ENCODE results near the gene ZNF664. TPM values are rescaled to one million over a fixed set of nuclear protein-coding genes. Genes with fewer than 3 reads are reported as not detected.

The ZNF664 gene
- total and polyA plus RNA-seq, 9 of the 15 experiments (the other 6 are each of a cell fraction or from before 2014, with no cell fraction given): 3.3 to 101 (median 63.6) TPM

DNA sequence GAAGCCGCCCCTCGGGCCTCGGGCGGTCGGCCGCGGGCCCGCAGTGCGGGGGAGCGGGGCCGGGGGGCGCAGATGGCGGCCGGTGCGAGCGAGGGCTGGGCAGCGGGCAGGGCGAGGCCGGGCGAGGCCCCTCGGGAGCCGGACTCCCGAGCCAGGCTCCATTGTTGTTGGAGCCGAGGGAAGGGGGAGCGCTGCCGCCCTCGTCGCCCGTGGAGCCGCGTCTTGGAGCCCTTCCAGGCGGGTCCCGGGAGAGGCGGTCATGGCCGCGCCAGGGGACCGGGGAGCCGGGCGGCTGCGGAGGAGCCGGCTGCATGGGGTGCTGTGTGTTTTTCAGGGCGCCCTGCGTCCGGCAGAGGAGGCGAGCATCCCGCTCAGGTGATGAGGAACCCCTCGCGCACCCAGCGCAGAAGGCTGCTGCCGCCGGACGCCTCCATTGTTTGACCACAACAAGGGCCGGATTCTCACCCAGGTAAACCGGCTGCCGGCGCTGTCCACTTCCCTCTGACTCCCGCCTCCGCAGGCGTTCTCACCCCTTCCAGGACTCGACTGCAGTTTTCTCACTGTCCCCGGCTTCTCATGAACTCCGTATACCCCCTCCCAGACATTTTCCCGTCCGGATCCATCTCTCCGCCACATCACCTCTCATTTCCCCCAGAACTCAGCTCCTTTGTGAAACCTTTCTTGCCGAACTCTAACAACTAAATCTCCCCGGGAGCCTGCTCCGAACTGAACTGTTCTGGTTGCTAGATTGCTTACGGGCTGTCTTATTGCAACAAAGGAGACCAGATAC, 732 bp downstream of the ZNF664 start (continued):
- TF ChIP-seq, protein P1, sequence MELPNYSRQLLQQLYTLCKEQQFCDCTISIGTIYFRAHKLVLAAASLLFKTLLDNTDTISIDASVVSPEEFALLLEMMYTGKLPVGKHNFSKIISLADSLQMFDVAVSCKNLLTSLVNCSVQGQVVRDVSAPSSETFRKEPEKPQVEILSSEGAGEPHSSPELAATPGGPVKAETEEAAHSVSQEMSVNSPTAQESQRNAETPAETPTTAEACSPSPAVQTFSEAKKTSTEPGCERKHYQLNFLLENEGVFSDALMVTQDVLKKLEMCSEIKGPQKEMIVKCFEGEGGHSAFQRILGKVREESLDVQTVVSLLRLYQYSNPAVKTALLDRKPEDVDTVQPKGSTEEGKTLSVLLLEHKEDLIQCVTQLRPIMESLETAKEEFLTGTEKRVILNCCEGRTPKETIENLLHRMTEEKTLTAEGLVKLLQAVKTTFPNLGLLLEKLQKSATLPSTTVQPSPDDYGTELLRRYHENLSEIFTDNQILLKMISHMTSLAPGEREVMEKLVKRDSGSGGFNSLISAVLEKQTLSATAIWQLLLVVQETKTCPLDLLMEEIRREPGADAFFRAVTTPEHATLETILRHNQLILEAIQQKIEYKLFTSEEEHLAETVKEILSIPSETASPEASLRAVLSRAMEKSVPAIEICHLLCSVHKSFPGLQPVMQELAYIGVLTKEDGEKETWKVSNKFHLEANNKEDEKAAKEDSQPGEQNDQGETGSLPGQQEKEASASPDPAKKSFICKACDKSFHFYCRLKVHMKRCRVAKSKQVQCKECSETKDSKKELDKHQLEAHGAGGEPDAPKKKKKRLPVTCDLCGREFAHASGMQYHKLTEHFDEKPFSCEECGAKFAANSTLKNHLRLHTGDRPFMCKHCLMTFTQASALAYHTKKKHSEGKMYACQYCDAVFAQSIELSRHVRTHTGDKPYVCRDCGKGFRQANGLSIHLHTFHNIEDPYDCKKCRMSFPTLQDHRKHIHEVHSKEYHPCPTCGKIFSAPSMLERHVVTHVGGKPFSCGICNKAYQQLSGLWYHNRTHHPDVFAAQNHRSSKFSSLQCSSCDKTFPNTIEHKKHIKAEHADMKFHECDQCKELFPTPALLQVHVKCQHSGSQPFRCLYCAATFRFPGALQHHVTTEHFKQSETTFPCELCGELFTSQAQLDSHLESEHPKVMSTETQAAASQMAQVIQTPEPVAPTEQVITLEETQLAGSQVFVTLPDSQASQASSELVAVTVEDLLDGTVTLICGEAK (IDR thresholded peaks at IDR 0.05): 0 out of 2 replicates have a peak, but pooled peaks have one; percentile 35
- TF ChIP-seq, protein P1 (CRISPR knock-in tag; IDR thresholded peaks at IDR 0.05): no peak
- TF ChIP-seq, protein P2, sequence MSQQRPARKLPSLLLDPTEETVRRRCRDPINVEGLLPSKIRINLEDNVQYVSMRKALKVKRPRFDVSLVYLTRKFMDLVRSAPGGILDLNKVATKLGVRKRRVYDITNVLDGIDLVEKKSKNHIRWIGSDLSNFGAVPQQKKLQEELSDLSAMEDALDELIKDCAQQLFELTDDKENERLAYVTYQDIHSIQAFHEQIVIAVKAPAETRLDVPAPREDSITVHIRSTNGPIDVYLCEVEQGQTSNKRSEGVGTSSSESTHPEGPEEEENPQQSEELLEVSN (IDR thresholded peaks at IDR 0.05; ENCODE audit: borderline replicate concordance in 1 of 2, extremely low read depth in 1 of 2, insufficient read depth in 1 of 2, insufficient read length in 1 of 2, low read depth in 1 of 2, low read length in 1 of 2, poor library complexity in 1 of 2, severe bottlenecking in 1 of 2): peak in 1 of 2 experiments; percentile 16
- TF ChIP-seq YY1 (IDR thresholded peaks at IDR 0.05; ENCODE audit: borderline replicate concordance in 1 of 3, control insufficient read depth in 1 of 3, extremely low read depth in 1 of 3, insufficient read depth in 3 of 3, insufficient read length in 1 of 3, insufficient replicate concordance in 2 of 3, low read depth in 1 of 3, low read length in 2 of 3): peak in 2 of 3 experiments; percentile 58 to 63
- TF ChIP-seq SMARCA4 (IDR thresholded peaks at IDR 0.05): peak; percentile 49; the same call in 1 of the 2 replicates
- TF ChIP-seq NRF1 (conservative IDR thresholded peaks at IDR 0.05 in 1 of 2, IDR thresholded peaks at IDR 0.05 in 1 of 2): peak in 1 of 2 experiments; percentile 28; a peak in 2 of 4 replicates
- no peak for TF ChIP-seq TCF7 (IDR thresholded peaks at IDR 0.05; ENCODE audit: borderline replicate concordance)
- TF ChIP-seq KDM5B (IDR thresholded peaks at IDR 0.05; ENCODE audit: insufficient replicate concordance, low read depth, low read length): peak; percentile 43
- peak; percentile 24 to 64; a peak in 1 of 4 replicates for TF ChIP-seq FOXK2 (conservative IDR thresholded peaks at IDR 0.05 in 1 of 2, IDR thresholded peaks at IDR 0.05 in 1 of 2; ENCODE audit: low read depth in 2 of 2)
- 0 out of 2 replicates have a peak, but pooled peaks have one; percentile 18 for TF ChIP-seq CC2D1A (IDR thresholded peaks at IDR 0.05)
- TF ChIP-seq SIN3B (IDR thresholded peaks at IDR 0.05; ENCODE audit: low read depth): peak; percentile 11; the same call in 1 of the 2 replicates
- peak; percentile 61; the same call in 1 of the 2 replicates for TF ChIP-seq SMARCE1 (IDR thresholded peaks at IDR 0.05)
- TF ChIP-seq, protein P3, sequence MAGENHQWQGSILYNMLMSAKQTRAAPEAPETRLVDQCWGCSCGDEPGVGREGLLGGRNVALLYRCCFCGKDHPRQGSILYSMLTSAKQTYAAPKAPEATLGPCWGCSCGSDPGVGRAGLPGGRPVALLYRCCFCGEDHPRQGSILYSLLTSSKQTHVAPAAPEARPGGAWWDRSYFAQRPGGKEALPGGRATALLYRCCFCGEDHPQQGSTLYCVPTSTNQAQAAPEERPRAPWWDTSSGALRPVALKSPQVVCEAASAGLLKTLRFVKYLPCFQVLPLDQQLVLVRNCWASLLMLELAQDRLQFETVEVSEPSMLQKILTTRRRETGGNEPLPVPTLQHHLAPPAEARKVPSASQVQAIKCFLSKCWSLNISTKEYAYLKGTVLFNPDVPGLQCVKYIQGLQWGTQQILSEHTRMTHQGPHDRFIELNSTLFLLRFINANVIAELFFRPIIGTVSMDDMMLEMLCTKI (IDR thresholded peaks at IDR 0.05; ENCODE audit: partially characterized antibody): no peak
- 0 out of 2 replicates have a peak, but pooled peaks have one; percentile 16 for TF ChIP-seq ERF (CRISPR knock-in tag; IDR thresholded peaks at IDR 0.05)
